Smooth muscle cell (in vitro differentiated cells): ENCODE results near the gene EPM2A. TPM values are rescaled to one million over a fixed set of nuclear protein-coding genes. Genes with fewer than 3 reads are reported as not detected.

Experiments used
- DNase-seq: peaks from one replicate; lab custom pipeline; 2025; ENCODE audit not compliant: unreplicated experiment; lab: John Stamatoyannopoulos, UW
- H2AFZ ChIP-seq: fragments of 200-600 bp; sonication (generic); 2 replicates; pipeline ENCODE4 v1.6.0; 2016; ENCODE audit warnings: antibody characterized with exemption, low read depth, mild to moderate bottlenecking
- H3F3A ChIP-seq: fragments of 200-600 bp; sonication (generic); 2 replicates; pipeline ENCODE4 v1.6.0; 2017; ENCODE audit warnings: antibody characterized with exemption, low read depth
- H3K27ac ChIP-seq: fragments of 200-600 bp; sonication (generic); 2 replicates; pipeline ENCODE4 v1.5.1; 2016; ENCODE audit warnings: low read depth, mild to moderate bottlenecking
- H3K27me3 ChIP-seq: fragments of 200-600 bp; sonication (generic); 2 replicates; pipeline ENCODE4 v1.6.1; 2016; ENCODE audit warnings: low read depth, mild to moderate bottlenecking
- H3K36me3 ChIP-seq: fragments of 200-600 bp; sonication (generic); 2 replicates; pipeline ENCODE4 v1.5.1; 2016; ENCODE audit warnings: low read depth
- H3K4me1 ChIP-seq: fragments of 200-600 bp; sonication (generic); 2 replicates; pipeline ENCODE4 v1.5.1; 2016; ENCODE audit warnings: low read depth
- H3K4me2 ChIP-seq: fragments of 200-600 bp; sonication (generic); 2 replicates; pipeline ENCODE4 v1.6.0; 2016; ENCODE audit warnings: mild to moderate bottlenecking
- H3K4me3 ChIP-seq: fragments of 200-600 bp; sonication (generic); 2 replicates; pipeline ENCODE4 v1.5.1; 2016; ENCODE audit warnings: mild to moderate bottlenecking
- H3K79me2 ChIP-seq: fragments of 200-600 bp; sonication (generic); 2 replicates; pipeline ENCODE4 v1.6.0; 2016; ENCODE audit warnings: low read depth, mild to moderate bottlenecking
- H3K9ac ChIP-seq: fragments of 200-600 bp; sonication (generic); 2 replicates; pipeline ENCODE4 v1.6.0; 2016; ENCODE audit warnings: low read depth
- H3K9me3 ChIP-seq: fragments of 200-600 bp; sonication (generic); replicated peaks from 2 replicates; pipeline ENCODE4 v1.5.1; 2016; ENCODE audit warnings: low read depth
- H4K20me1 ChIP-seq: fragments of 200-600 bp; sonication (generic); 2 replicates; pipeline ENCODE4 v1.6.0; 2016; ENCODE audit warnings: low read depth
- CTCF ChIP-seq: fragments of 200-600 bp; sonication (generic); IDR thresholded peaks from 2 replicates; pipeline ENCODE4 v1.5.1; 2017; ENCODE audit warnings: borderline replicate concordance, mild to moderate bottlenecking, antibody characterized with exemption; ENCODE audit not compliant: insufficient read depth, poor library complexity, severe bottlenecking
- WGBS: methylation state at CpG from one replicate; pipeline ENCODE4 v1.1.7; 2016; ENCODE audit warnings: low lambda C conversion rate; 5-methylcytosine and 5-hydroxymethylcytosine counted together
- polyA plus RNA-seq: library from polyadenylated mRNA; unstranded; fragments of >200 nt; fragmentation: Nextera tagmentation; extraction: Ambion mirVana; gene quantifications from 2 replicates; pipeline ENCODE4 v1.2.1, GENCODE V29; 2016
- total RNA-seq: library from RNA; depleted of rRNA; stranded (reverse); fragments of >200 nt; gene quantifications from 2 replicates; pipeline ENCODE4 v1.2.3, GENCODE V29; 2014

The EPM2A gene
- total and polyA plus RNA-seq, 2 experiments from 2014 or later, result 2.8 to 5.3 TPM

DNA sequence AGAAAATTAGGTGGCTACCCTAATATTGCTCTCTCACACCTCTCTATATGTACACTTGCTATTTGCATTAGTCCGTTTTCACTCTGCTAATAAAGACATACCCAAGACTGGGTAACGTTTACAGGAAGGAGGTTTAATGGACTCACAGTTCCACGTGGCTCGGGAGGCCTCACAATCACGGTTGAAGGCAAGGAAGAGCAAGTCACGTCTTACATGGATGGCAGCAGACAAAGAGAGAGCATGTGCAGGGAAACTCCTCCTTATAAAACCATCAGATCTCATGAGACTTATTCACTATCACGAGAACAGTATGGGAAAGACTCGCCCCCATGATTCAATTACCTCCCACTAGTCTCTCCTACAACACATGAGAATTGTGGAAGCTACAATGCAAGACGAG is 53.4 kb downstream of the EPM2A start:
- Histone ChIP-seq H3K4me2 (no peak overlapping the region), H3K27me3 (no peaks in the 10 kb centered on the region), H3K9ac (no peak overlapping the region), H3K9me3 (no peaks in the 10 kb centered on the region), H4K20me1 (no peaks in the 10 kb centered on the region), H3K27ac (no peak overlapping the region), H3F3A (no peaks in the 10 kb centered on the region), H3K36me3 (no peaks in the 10 kb centered on the region), H3K4me1 (no peaks in the 10 kb centered on the region), H3K4me3 (no peak overlapping the region), H2AFZ (no peak overlapping the region), H3K79me2 (no peaks in the 10 kb centered on the region)
- no peak for TF ChIP-seq CTCF
- no peak for DNase-seq
- 89% methylated on average over 9 of the region's 9 CpGs for WGBS

DNA sequence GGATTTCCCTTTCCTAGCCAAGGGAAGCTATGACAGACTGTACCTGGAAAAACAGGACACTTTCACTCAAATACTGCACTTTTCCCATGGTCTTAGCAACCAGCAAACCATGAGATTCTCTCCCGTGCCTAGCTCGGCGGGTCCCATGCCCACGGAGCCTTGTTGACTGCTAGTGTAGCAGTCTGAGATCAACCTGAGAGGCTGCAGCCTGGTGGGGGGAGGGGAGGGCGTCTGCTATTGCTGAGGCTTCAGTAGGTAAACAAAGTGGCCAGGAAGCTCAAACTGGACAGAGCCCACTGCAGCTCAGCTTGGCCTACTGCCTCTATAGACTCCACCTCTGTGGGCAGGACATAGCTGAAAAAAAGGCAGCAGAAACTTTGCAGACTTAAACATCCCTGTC is 61.8 kb downstream of the EPM2A start:
- no peaks in the 10 kb centered on the region for H4K20me1 ChIP-seq

GRCh38 chr6:145670311-145670710 is 65.0 kb downstream of the EPM2A start:
- Histone ChIP-seq H4K20me1 (no peaks in the 10 kb centered on the region), H2AFZ (no peak overlapping the region), H3K27me3 (no peaks in the 10 kb centered on the region), H3K27ac (no peak overlapping the region), H3K4me2 (no peak overlapping the region), H3K9me3 (no peaks in the 10 kb centered on the region), H3K4me3 (no peak overlapping the region), H3K36me3 (no peaks in the 10 kb centered on the region), H3K4me1 (no peaks in the 10 kb centered on the region), H3K79me2 (no peaks in the 10 kb centered on the region), H3F3A (no peaks in the 10 kb centered on the region), H3K9ac (no peak overlapping the region)
- no peak for TF ChIP-seq CTCF
- DNase-seq, result no peak
- 84% methylated on average over 1 of the region's 1 CpG for WGBS

More for the DNA sequence above, 61.8 kb downstream of the EPM2A start:
- no peak for TF ChIP-seq CTCF
- Histone ChIP-seq H3K9me3 (no peaks in the 10 kb centered on the region), H3K27me3 (no peaks in the 10 kb centered on the region), H3K36me3 (no peaks in the 10 kb centered on the region), H3K79me2 (no peaks in the 10 kb centered on the region), H3K27ac (no peak overlapping the region), H3F3A (no peaks in the 10 kb centered on the region), H3K4me1 (no peaks in the 10 kb centered on the region), H3K4me3 (no peak overlapping the region), H3K9ac (no peak overlapping the region), H2AFZ (no peak overlapping the region), H3K4me2 (no peak overlapping the region)
- no peak for DNase-seq
- 87% methylated on average over 5 of the region's 5 CpGs for WGBS

DNA sequence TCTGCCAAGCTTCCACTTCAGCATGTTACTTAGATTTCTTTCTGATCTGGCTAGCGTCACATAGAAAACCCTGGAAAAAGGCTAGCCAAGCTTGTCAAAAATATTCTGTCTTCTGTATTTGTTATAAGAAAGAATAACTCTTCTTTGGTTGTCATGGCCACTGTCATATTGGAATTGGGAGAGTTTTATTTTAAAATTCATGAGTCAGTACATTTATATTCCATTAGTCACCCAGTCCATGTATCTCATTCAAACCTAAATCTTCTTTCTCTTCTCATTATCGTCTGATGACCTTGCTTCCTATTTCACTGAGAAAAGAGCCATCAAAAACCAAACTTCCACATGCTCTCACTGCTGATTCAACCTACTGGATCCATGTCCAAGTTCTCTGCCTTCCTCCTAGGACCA is 65.7 kb downstream of the EPM2A start:
- H3K27me3 ChIP-seq, result no peaks in the 10 kb centered on the region
- H3K36me3 ChIP-seq, result no peaks in the 10 kb centered on the region
- H3K79me2 ChIP-seq, result no peaks in the 10 kb centered on the region
- H3K9me3 ChIP-seq, result no peaks in the 10 kb centered on the region
- no peak for DNase-seq
- no peaks in the 10 kb centered on the region for H3F3A ChIP-seq
- H4K20me1 ChIP-seq, result no peaks in the 10 kb centered on the region
- WGBS, result 72% methylated on average over 2 of the region's 2 CpGs
- no peak overlapping the region for H3K4me2 ChIP-seq
- H3K27ac ChIP-seq, result no peak overlapping the region
- no peaks in the 10 kb centered on the region for H3K4me1 ChIP-seq
- no peak overlapping the region for H3K4me3 ChIP-seq
- no peak overlapping the region for H3K9ac ChIP-seq
- H2AFZ ChIP-seq, result no peak overlapping the region
- no peak for TF ChIP-seq CTCF
